B cell (primary cell): ENCODE results near the gene TRDN. TPM values are rescaled to one million over a fixed set of nuclear protein-coding genes. Genes with fewer than 3 reads are reported as not detected.

Experiments used
- ATAC-seq: fragments of 200-7000 bp; cut with Tn5 transposase; one replicate; pipeline ENCODE4 v1.10.0; 2021; ENCODE audit warnings: low read depth, mild to moderate bottlenecking, moderate number of reproducible peaks, moderate library complexity
- CTCF ChIA-PET: fragments of 350-600 bp; sonication (Branson Sonifier 250); formaldehyde crosslinking; loops from one replicate; lab custom pipeline; 2021; ENCODE audit warnings: antibody characterized with exemption, inconsistent platforms; lab: Charles Lee
- POLR2A ChIA-PET: fragments of 350-600 bp; sonication (Branson Sonifier 250); formaldehyde crosslinking; loops from one replicate; lab custom pipeline; 2021; ENCODE audit warnings: antibody characterized with exemption; lab: Charles Lee
- DNase-seq: peaks from one replicate; pipeline ENCODE4 v3.0.0; 2013
- H2AFZ ChIP-seq: 2 replicates; pipeline ENCODE4 v1.6.1; 2012; ENCODE audit warnings: mild to moderate bottlenecking, low read depth, low read length; ENCODE audit not compliant: insufficient read depth, poor library complexity, severe bottlenecking
- H3K27ac ChIP-seq, 2 donors: 1 replicate in 1 of 2; 2 replicates in 1 of 2; pipeline ENCODE4 v1.5.1; 2012 to 2013; ENCODE audit warnings: low read length in 2 of 2, mild to moderate bottlenecking in 2 of 2, moderate library complexity in 1 of 2
- H3K27me3 ChIP-seq, 4 experiments: fragments of 200-600 bp in 1 of 4; sonication (generic) in 1 of 4; replicated peaks in 1 of 4; 1 replicate in 2 of 4; 2 replicates in 2 of 4; pipeline versions ENCODE4 v1.6.1 to v1.7.0; 2013 to 2016; ENCODE audit warnings: low read length in 3 of 4, mild to moderate bottlenecking in 2 of 4, mixed read lengths in 1 of 4, moderate library complexity in 1 of 4; ENCODE audit not compliant: insufficient read depth in 4 of 4, control insufficient read depth in 3 of 4; ENCODE audit errors: control extremely low read depth in 1 of 4
- H3K36me3 ChIP-seq, 2 experiments: replicated peaks in 1 of 2; 1 replicate in 1 of 2; 2 replicates in 1 of 2; pipeline versions ENCODE4 v1.6.1 to v1.7.1; 2013; ENCODE audit warnings: low read length in 1 of 2; ENCODE audit not compliant: insufficient read depth in 2 of 2, control insufficient read depth in 1 of 2; ENCODE audit errors: control extremely low read depth in 1 of 2, extremely low read depth in 1 of 2
- H3K4me1 ChIP-seq, 2 donors: fragments of 200-600 bp in 1 of 2; sonication (generic) in 1 of 2; 1 replicate in 1 of 2; 2 replicates in 1 of 2; pipeline versions ENCODE4 v1.5.1 to v1.6.1; 2013 to 2017; ENCODE audit warnings: low read length in 2 of 2; ENCODE audit not compliant: control insufficient read depth in 2 of 2, insufficient read depth in 2 of 2
- H3K4me2 ChIP-seq: replicated peaks from 2 replicates; pipeline ENCODE3; 2012; ENCODE audit warnings: mild to moderate bottlenecking, low read depth, low read length; ENCODE audit not compliant: poor library complexity, severe bottlenecking
- H3K4me3 ChIP-seq, 5 experiments: fragments of 200-600 bp in 1 of 5; sonication (generic) in 1 of 5; 1 replicate in 3 of 5; 2 replicates in 2 of 5; pipeline versions ENCODE4 v1.5.1 to v1.7.0; 2011 to 2016; ENCODE audit warnings: low read length in 4 of 5, mild to moderate bottlenecking in 4 of 5, low read depth in 2 of 5, control low read depth in 1 of 5, moderate library complexity in 1 of 5; ENCODE audit not compliant: insufficient read depth in 1 of 5; ENCODE audit errors: control extremely low read depth in 1 of 5, extremely low read depth in 1 of 5
- H3K79me2 ChIP-seq: fragments of 200-600 bp; sonication (generic); one replicate; pipeline ENCODE4 v1.6.0; 2016; ENCODE audit warnings: low read length; ENCODE audit not compliant: control insufficient read depth, insufficient read depth
- H3K9ac ChIP-seq: fragments of 200-600 bp; sonication (generic); 2 replicates; pipeline ENCODE4 v1.6.1; 2017; ENCODE audit warnings: mild to moderate bottlenecking, low read length, moderate library complexity
- H3K9me3 ChIP-seq, 3 donors: one replicate each; pipeline versions ENCODE4 v1.6.1 to v1.7.1; 2013; ENCODE audit warnings: low read length in 2 of 3; ENCODE audit not compliant: control insufficient read depth in 2 of 3, insufficient read depth in 1 of 3; ENCODE audit errors: control extremely low read depth in 1 of 3
- H4K20me1 ChIP-seq: 2 replicates; pipeline ENCODE4 v1.6.0; 2012; ENCODE audit warnings: mild to moderate bottlenecking, low read length; ENCODE audit not compliant: insufficient read depth, control insufficient read depth, poor library complexity, severe bottlenecking
- H3K27ac Mint-ChIP-seq: one replicate; pipeline ENCODE4 v1.8.0; 2021; ENCODE audit warnings: mixed read lengths
- H3K27me3 Mint-ChIP-seq: one replicate; pipeline ENCODE4 v1.8.0; 2021; ENCODE audit warnings: mixed read lengths
- H3K4me1 Mint-ChIP-seq: one replicate; pipeline ENCODE4 v1.8.0; 2021; ENCODE audit warnings: mixed read lengths
- H3K4me3 Mint-ChIP-seq: one replicate; pipeline ENCODE4 v1.8.0; 2021; ENCODE audit warnings: mixed read lengths
- H3K9me3 Mint-ChIP-seq: one replicate; pipeline ENCODE4 v1.8.0; 2022; ENCODE audit warnings: mixed read lengths; ENCODE audit not compliant: insufficient read depth
- EZH2 ChIP-seq: IDR thresholded peaks from 2 replicates; pipeline ENCODE4 v1.6.1; 2012; ENCODE audit warnings: borderline replicate concordance, low read depth, mild to moderate bottlenecking, moderate library complexity, low read length; ENCODE audit not compliant: insufficient read depth, poor library complexity, severe bottlenecking
- WGBS: methylation state at CpG from one replicate; pipeline ENCODE4 v1.1.5; 2013; ENCODE audit warnings: missing lambda C conversion rate; ENCODE audit not compliant: insufficient coverage; 5-methylcytosine and 5-hydroxymethylcytosine counted together
- intact Hi-C: fragments of 100-400 bp; cut with micrococcal nuclease; formaldehyde crosslinking; loops from one replicate; pipeline ENCODE4 v1.10.0; 2022
- polyA plus RNA-seq: library from polyadenylated mRNA; depleted of rRNA; stranded (reverse); fragments of >200 nt; gene quantifications from 2 replicates; pipeline ENCODE4 v1.2.3, GENCODE V29; 2012
- total RNA-seq, 2 donors: library from RNA; stranded (reverse); fragments of 120-200 nt in 1 of 2; gene quantifications; 1 replicate in 1 of 2; 2 replicates in 1 of 2; pipeline versions ENCODE4 v1.2.3 to v1.2.4, GENCODE V29; 2013 to 2022
- TF ChIP-seq, protein P1 (sequence below): fragments of 200-600 bp; IDR thresholded peaks from one replicate; pipeline ENCODE4 v1.8.0; 2022; ENCODE audit warnings: antibody characterized with exemption, mild to moderate bottlenecking

Gene TRDN
- total and polyA plus RNA-seq, 2 donors (not counting 1 experiment from before 2014, with no cell fraction given) = not detected

- intact Hi-C loops = no loop called here
- no peaks in the 10 kb centered on the region for H3K4me1 Mint-ChIP-seq
- Histone ChIP-seq H3K36me3 (no peaks in the 10 kb centered on the region), H3K4me2 (no peak overlapping the region), H2AFZ (no peak overlapping the region), H3K27ac (no peak overlapping the region), H3K79me2 (no peaks in the 10 kb centered on the region), H3K27me3 (no peaks in the 10 kb centered on the region), H3K4me1 (no peaks in the 10 kb centered on the region), H3K9ac (no peak overlapping the region), H4K20me1 (no peaks in the 10 kb centered on the region), H3K9me3 (peaks cover 0 to 2% (median 0%) of the 10 kb centered on the region in 3 donors), H3K4me3 (no peak overlapping the region)
- peaks cover 3% of the 10 kb centered on the region for H3K9me3 Mint-ChIP-seq
- no peak overlapping the region for H3K4me3 Mint-ChIP-seq
- DNase-seq (no peak), ATAC-seq (no peak)
- POLR2A ChIA-PET = no interaction called here
- H3K27me3 Mint-ChIP-seq = no peaks in the 10 kb centered on the region
- CTCF ChIA-PET = no interaction called here
- no peak for TF ChIP-seq EZH2
- TF ChIP-seq, protein P1, sequence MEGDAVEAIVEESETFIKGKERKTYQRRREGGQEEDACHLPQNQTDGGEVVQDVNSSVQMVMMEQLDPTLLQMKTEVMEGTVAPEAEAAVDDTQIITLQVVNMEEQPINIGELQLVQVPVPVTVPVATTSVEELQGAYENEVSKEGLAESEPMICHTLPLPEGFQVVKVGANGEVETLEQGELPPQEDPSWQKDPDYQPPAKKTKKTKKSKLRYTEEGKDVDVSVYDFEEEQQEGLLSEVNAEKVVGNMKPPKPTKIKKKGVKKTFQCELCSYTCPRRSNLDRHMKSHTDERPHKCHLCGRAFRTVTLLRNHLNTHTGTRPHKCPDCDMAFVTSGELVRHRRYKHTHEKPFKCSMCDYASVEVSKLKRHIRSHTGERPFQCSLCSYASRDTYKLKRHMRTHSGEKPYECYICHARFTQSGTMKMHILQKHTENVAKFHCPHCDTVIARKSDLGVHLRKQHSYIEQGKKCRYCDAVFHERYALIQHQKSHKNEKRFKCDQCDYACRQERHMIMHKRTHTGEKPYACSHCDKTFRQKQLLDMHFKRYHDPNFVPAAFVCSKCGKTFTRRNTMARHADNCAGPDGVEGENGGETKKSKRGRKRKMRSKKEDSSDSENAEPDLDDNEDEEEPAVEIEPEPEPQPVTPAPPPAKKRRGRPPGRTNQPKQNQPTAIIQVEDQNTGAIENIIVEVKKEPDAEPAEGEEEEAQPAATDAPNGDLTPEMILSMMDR = no peak
- no peak overlapping the region for H3K27ac Mint-ChIP-seq
These were observed 117.6 kb downstream of the TRDN start for GRCh38 chr6:123519189-123519505.

DNA sequence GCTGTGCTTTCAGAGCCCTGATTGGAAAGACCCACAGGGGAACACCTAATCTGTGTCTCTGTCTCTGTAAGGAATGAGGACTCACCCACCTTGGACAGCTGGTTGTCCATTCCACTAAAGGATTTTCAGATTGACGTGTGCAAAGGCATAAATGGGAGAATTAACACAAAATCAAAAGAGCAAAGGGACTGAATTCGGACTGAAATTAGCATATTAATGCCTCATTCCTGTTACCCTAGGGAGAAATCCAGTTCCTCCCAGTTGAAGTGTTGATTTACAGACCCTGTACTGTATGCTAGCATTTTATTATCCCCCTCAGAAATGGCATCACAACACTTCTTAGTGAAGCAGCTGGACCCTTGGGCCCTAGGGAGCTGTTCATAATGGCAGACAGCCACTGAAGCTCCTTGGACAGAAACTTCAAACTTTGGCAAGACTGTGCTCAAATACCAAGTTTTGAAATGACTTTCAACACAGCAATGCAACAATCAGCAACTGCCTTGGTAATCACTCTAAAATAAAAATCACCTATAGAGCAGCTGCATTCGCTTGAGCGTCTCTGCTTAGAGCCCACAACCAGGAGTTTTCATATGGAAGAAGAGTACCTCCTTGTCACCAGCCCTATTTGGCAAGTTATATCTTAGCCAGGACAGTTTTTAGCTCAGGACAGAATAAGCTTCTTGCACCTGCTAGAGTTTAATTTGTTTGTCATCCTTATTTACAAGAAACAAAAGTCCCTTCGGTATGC lies 118.1 kb downstream of the TRDN start:
- ChIA-PET POLR2A (no interaction called here), CTCF (no interaction called here)
- WGBS = 100% methylated on average over 4 of the region's 5 CpGs
- H3K27me3 ChIP-seq = no peaks in the 10 kb centered on the region
- H3K27me3 Mint-ChIP-seq = no peaks in the 10 kb centered on the region
- no peaks in the 10 kb centered on the region for H4K20me1 ChIP-seq
- intact Hi-C loops = no loop called here
- H3K79me2 ChIP-seq = no peaks in the 10 kb centered on the region
- H3K4me3 Mint-ChIP-seq = no peak overlapping the region
- no peaks in the 10 kb centered on the region for H3K4me1 Mint-ChIP-seq
- TF ChIP-seq EZH2 = no peak
- TF ChIP-seq, protein P1 = no peak
- no peaks in the 10 kb centered on the region for H3K4me1 ChIP-seq
- DNase-seq = no peak
- no peak for ATAC-seq
- no peak overlapping the region for H3K4me3 ChIP-seq
- no peaks in the 10 kb centered on the region for H3K36me3 ChIP-seq
- H3K27ac ChIP-seq = no peak overlapping the region
- H2AFZ ChIP-seq = no peak overlapping the region
- H3K4me2 ChIP-seq = no peak overlapping the region
- peaks cover 0 to 2% (median 0%) of the 10 kb centered on the region in 3 donors for H3K9me3 ChIP-seq
- H3K9me3 Mint-ChIP-seq = peaks cover 3% of the 10 kb centered on the region
- H3K9ac ChIP-seq = no peak overlapping the region
- H3K27ac Mint-ChIP-seq = no peak overlapping the region
